Raji (cell line): Measurements from ENCODE around the gene LRP1.

Experiments
- POLR2A ChIP-seq: IDR thresholded peaks from 2 replicates; pipeline ENCODE4 v1.6.1; 2011; ENCODE audit warnings: low read depth, low read length, control low read depth; ENCODE audit not compliant: insufficient read depth

The LRP1 gene

GRCh38 chr12:57090924-57091637, 37.2 kb upstream of the LRP1 start:
- no peak for TF ChIP-seq POLR2A

GRCh38 chr12:57091638-57092528, 36.4 kb upstream of the LRP1 start:
- TF ChIP-seq POLR2A, result no peak

- TF ChIP-seq POLR2A, result no peak
Measured at GRCh38 chr12:57092529-57092862, 35.8 kb upstream of the LRP1 start.

GRCh38 chr12:57092876-57093414, 35.3 kb upstream of the LRP1 start:
- TF ChIP-seq POLR2A, result no peak

- TF ChIP-seq POLR2A, result peak; percentile 4; the same call in 1 of the 2 replicates
Measured at GRCh38 chr12:57093415-57094207, 34.7 kb upstream of the LRP1 start.

GRCh38 chr12:57094208-57095160, 33.8 kb upstream of the LRP1 start:
- peak; percentile 20; the same call in 1 of the 2 replicates for TF ChIP-seq POLR2A

- TF ChIP-seq POLR2A, result 0 out of 2 replicates have a peak, but pooled peaks have one; percentile 18
Measured at GRCh38 chr12:57095440-57095839, 32.8 kb upstream of the LRP1 start.

- TF ChIP-seq POLR2A, result no peak
Measured at GRCh38 chr12:57096099-57096572, 32.1 kb upstream of the LRP1 start.

GRCh38 chr12:57096748-57097553, 31.3 kb upstream of the LRP1 start:
- no peak for TF ChIP-seq POLR2A

- TF ChIP-seq POLR2A, result no peak
Measured at GRCh38 chr12:57097554-57097835, 30.8 kb upstream of the LRP1 start.

- TF ChIP-seq POLR2A, result no peak
Measured at GRCh38 chr12:57098546-57098945, 29.7 kb upstream of the LRP1 start.

- no peak for TF ChIP-seq POLR2A
Measured at GRCh38 chr12:57099047-57099714, 29.1 kb upstream of the LRP1 start.

- no peak for TF ChIP-seq POLR2A
Measured at GRCh38 chr12:57099766-57100165, 28.5 kb upstream of the LRP1 start.
